Subcutaneous adipose tissue (tissue), 4 donors: Measurements from ENCODE around the gene PAK1. TPM values are rescaled to one million over a fixed set of nuclear protein-coding genes. Genes with fewer than 3 reads are reported as not detected.

ENCODE experiments used
- CTCF ChIP-seq: fragments of 450-650 bp; IDR thresholded peaks from one replicate; pipeline ENCODE4 v1.5.1; 2016; ENCODE audit warnings: low read depth, mild to moderate bottlenecking, control low read depth, antibody characterized with exemption, moderate library complexity
- total RNA-seq, 4 donors: library from RNA; depleted of rRNA; stranded (reverse); fragments of >200 nt; gene quantifications; one replicate each; pipeline ENCODE4 v1.1.0, GENCODE V29; 2016

Gene PAK1
- total RNA-seq, 4 donors from 2014 or later = 17.0 to 41.3 (median 28.4) TPM

GRCh38 chr11:77278595-77279506, 195.0 kb downstream of the PAK1 start:
- no peak for TF ChIP-seq CTCF

GRCh38 chr11:77276271-77276670, 197.6 kb downstream of the PAK1 start:
- no peak for TF ChIP-seq CTCF

Other genes with a start within 250 kb of the PAK1 start
- gene GDPD4, start 172.4 kb downstream of the PAK1 start, total RNA-seq = not detected
- gene AQP11, start 115.9 kb upstream of the PAK1 start, total RNA-seq = 1 to 10 TPM in 1 of 4 donors, under 1 TPM in 3; 0.34 to 2.3 (median 0.68) TPM
- gene CLNS1A, start 163.7 kb upstream of the PAK1 start, total RNA-seq = 10 to 100 TPM; 33.0 to 92.3 (median 76.1) TPM